Epithelial cell of esophagus (primary cell): Measurements from ENCODE around the gene HSD11B2.

Source experiments
- DNase-seq: peaks from one replicate; pipeline ENCODE4 v3.0.0; 2010; ENCODE audit warnings: low read depth
- H3K4me3 ChIP-seq: 2 replicates; pipeline ENCODE4 v1.5.1; 2011; ENCODE audit warnings: mild to moderate bottlenecking, low read length, control low read depth
- CTCF ChIP-seq: IDR thresholded peaks from 2 replicates; pipeline ENCODE4 v1.5.1; 2011; ENCODE audit warnings: low read depth, mild to moderate bottlenecking, low read length, control low read depth, inconsistent platforms; ENCODE audit not compliant: insufficient read depth; ENCODE audit errors: missing control alignments

Gene HSD11B2

GRCh38 chr16:67388591-67388990, 42.3 kb upstream of the HSD11B2 start:
- TF ChIP-seq CTCF, result no peak
- no peak overlapping the region for H3K4me3 ChIP-seq
- DNase-seq, result no peak

- no peak for DNase-seq
- no peak for TF ChIP-seq CTCF
- H3K4me3 ChIP-seq, result no peak overlapping the region
Observed at GRCh38 chr16:67389911-67390815, 40.8 kb upstream of the HSD11B2 start.

GRCh38 chr16:67390816-67391423, 40.0 kb upstream of the HSD11B2 start:
- no peak overlapping the region for H3K4me3 ChIP-seq
- no peak for DNase-seq
- no peak for TF ChIP-seq CTCF

- TF ChIP-seq CTCF, result no peak
- no peak for DNase-seq
- no peak overlapping the region for H3K4me3 ChIP-seq
Observed at GRCh38 chr16:67391424-67392300, 39.3 kb upstream of the HSD11B2 start.

- TF ChIP-seq CTCF, result no peak
- no peak overlapping the region for H3K4me3 ChIP-seq
- no peak for DNase-seq
Observed at GRCh38 chr16:67392301-67393059, 38.4 kb upstream of the HSD11B2 start.

- peak; percentile 36 for DNase-seq
- peak; percentile 57 for TF ChIP-seq CTCF
- H3K4me3 ChIP-seq, result no peak within 1 kb of the TSS
Observed at GRCh38 chr16:67393111-67393787, 37.7 kb upstream of the HSD11B2 start, which contains the start of gene TPPP3. TSS of gene TPPP3 (minus strand) at chr16:67393498. CDS start at chr16:67391111, 2,387 bp downstream.
